Immature natural killer cell (primary cell): ENCODE measurements around the gene SCNN1A. TPM values are rescaled to one million over a fixed set of nuclear protein-coding genes. Genes with fewer than 3 reads are reported as not detected.

Experiments used
- DNase-seq, 3 donors: peaks; one replicate each; pipeline ENCODE4 v3.0.0; 2022; ENCODE audit warnings: mixed read lengths in 1 of 3
- H3K27ac Mint-ChIP-seq, 6 donors: one replicate each; pipeline ENCODE4 v1.8.0; 2020; ENCODE audit warnings: mixed read lengths in 6 of 6, mild to moderate bottlenecking in 5 of 6, inconsistent platforms in 4 of 6, moderate library complexity in 3 of 6
- H3K27me3 Mint-ChIP-seq, 3 donors: one replicate each; pipeline ENCODE4 v1.8.0; 2020 to 2021; ENCODE audit warnings: low read depth in 3 of 3, mild to moderate bottlenecking in 3 of 3, mixed read lengths in 3 of 3, moderate library complexity in 3 of 3, inconsistent platforms in 1 of 3
- H3K36me3 Mint-ChIP-seq, 3 donors: one replicate each; pipeline ENCODE4 v1.8.0; 2020; ENCODE audit warnings: mixed read lengths in 3 of 3, inconsistent platforms in 2 of 3, mild to moderate bottlenecking in 2 of 3
- H3K4me1 Mint-ChIP-seq, 2 donors: one replicate each; pipeline ENCODE4 v1.8.0; 2020; ENCODE audit warnings: inconsistent platforms in 2 of 2, mild to moderate bottlenecking in 2 of 2, mixed read lengths in 2 of 2, moderate library complexity in 1 of 2
- H3K4me3 Mint-ChIP-seq, 5 donors: one replicate each; pipeline ENCODE4 v1.8.0; 2020; ENCODE audit warnings: mild to moderate bottlenecking in 5 of 5, mixed read lengths in 5 of 5, inconsistent platforms in 3 of 5, moderate library complexity in 3 of 5
- H3K9me3 Mint-ChIP-seq, 6 donors: one replicate each; pipeline ENCODE4 v1.8.0; 2020; ENCODE audit warnings: mild to moderate bottlenecking in 6 of 6, mixed read lengths in 6 of 6, inconsistent platforms in 4 of 6, moderate library complexity in 3 of 6
- polyA plus RNA-seq, 3 donors: library from polyadenylated mRNA; unstranded; fragments of 300-500 nt; fragmentation: Illumina TruSeq; gene quantifications; one replicate each; pipeline ENCODE4 v1.2.3, GENCODE V29; 2021

Gene SCNN1A
- polyA plus RNA-seq, 3 donors from 2014 or later = 0.10 to 0.64 TPM; not detected in 1

- peak overlapping the region in 3 of 5 donors; percentile 28 to 55 (median 29) for H3K4me3 Mint-ChIP-seq
- H3K27me3 Mint-ChIP-seq = no peaks in the 10 kb centered on the region
- peak overlapping the region; percentile 78 to 88 (median 85) for H3K27ac Mint-ChIP-seq
- peaks cover 56 to 62% of the 10 kb centered on the region in 2 donors for H3K4me1 Mint-ChIP-seq
- peaks cover 0 to 16% (median 4%) of the 10 kb centered on the region in 3 donors for H3K36me3 Mint-ChIP-seq
- H3K9me3 Mint-ChIP-seq = no peaks in the 10 kb centered on the region
- DNase-seq = no peak
These were observed 50.2 kb downstream of the SCNN1A start for GRCh38 chr12:6324936-6325750.

GRCh38 chr12:6323995-6324711 lies 51.2 kb downstream of the SCNN1A start:
- peaks cover 0 to 4% (median 0%) of the 10 kb centered on the region in 3 donors for H3K27me3 Mint-ChIP-seq
- H3K27ac Mint-ChIP-seq = peak overlapping the region; percentile 78 to 97 (median 95)
- DNase-seq = no peak
- H3K36me3 Mint-ChIP-seq = peaks cover 0 to 10% (median 4%) of the 10 kb centered on the region in 3 donors
- no peaks in the 10 kb centered on the region for H3K9me3 Mint-ChIP-seq
- peaks cover 66 to 70% of the 10 kb centered on the region in 2 donors for H3K4me1 Mint-ChIP-seq
- H3K4me3 Mint-ChIP-seq = peak overlapping the region; percentile 79 to 91 (median 82)

- peaks cover 69 to 74% of the 10 kb centered on the region in 2 donors for H3K4me1 Mint-ChIP-seq
- peak; percentile 59 to 67 (median 63) for DNase-seq
- H3K36me3 Mint-ChIP-seq = peaks cover 0 to 6% (median 4%) of the 10 kb centered on the region in 3 donors
- peak overlapping the region; percentile 79 to 91 (median 82) for H3K4me3 Mint-ChIP-seq
- peak overlapping the region; percentile 78 to 97 (median 95) for H3K27ac Mint-ChIP-seq
- peaks cover 0 to 4% (median 0%) of the 10 kb centered on the region in 3 donors for H3K27me3 Mint-ChIP-seq
- H3K9me3 Mint-ChIP-seq = no peaks in the 10 kb centered on the region
These were observed 51.9 kb downstream of the SCNN1A start for GRCh38 chr12:6323340-6323994.

DNA sequence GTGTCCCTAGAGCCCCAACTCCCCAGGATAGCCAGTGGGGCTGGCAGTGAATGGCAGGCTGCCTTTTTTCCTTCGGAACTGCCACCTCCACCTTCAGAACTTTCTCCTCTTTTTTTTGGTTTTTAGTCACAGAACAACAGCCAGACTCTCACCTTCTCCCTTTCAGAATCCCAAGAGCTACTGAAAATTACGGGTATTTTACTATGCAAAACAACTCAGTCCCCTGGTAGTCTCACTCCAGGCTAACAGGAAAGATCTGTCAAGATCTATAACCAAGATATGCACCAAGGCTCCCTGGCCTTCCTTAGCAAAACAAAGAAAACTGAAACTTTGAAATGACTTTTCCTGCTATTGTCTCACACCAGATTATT lies 52.4 kb downstream of the SCNN1A start:
- Mint-ChIP-seq H3K27me3 (peaks cover 0 to 4% (median 0%) of the 10 kb centered on the region in 3 donors), H3K4me1 (peaks cover 74 to 79% of the 10 kb centered on the region in 2 donors), H3K4me3 (peak overlapping the region; percentile 79 to 91 (median 82)), H3K27ac (peak overlapping the region; percentile 78 to 97 (median 95)), H3K36me3 (peaks cover 0 to 5% (median 4%) of the 10 kb centered on the region in 3 donors), H3K9me3 (no peaks in the 10 kb centered on the region)
- no peak for DNase-seq

DNA sequence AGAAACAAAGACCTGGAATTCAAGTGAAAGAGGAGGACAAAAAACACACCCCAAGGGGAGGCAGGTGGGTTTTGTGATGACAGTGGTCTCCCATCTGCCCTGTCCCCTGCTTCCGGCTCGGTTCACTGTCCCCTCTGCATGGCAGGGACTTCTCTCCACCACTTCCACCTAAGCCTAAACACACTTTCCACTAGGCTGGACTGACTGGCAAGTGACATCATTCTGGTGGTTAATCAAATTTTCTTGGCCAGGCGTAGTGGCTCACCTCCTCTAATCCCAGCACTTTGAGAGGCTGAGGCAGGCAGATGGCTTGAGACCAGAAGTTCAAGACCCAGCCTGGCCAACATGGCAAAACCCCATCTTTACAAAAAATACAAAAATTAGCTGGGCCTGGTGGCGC lies 53.0 kb downstream of the SCNN1A start:
- no peak for DNase-seq
- peaks cover 79 to 83% of the 10 kb centered on the region in 2 donors for H3K4me1 Mint-ChIP-seq
- no peaks in the 10 kb centered on the region for H3K9me3 Mint-ChIP-seq
- H3K27me3 Mint-ChIP-seq = peaks cover 0 to 4% (median 2%) of the 10 kb centered on the region in 3 donors
- peak overlapping the region in 3 of 6 donors; percentile 41 to 97 (median 87) for H3K27ac Mint-ChIP-seq
- peaks cover 0 to 5% (median 4%) of the 10 kb centered on the region in 3 donors for H3K36me3 Mint-ChIP-seq
- H3K4me3 Mint-ChIP-seq = peak overlapping the region in 1 of 5 donors; percentile 21

DNA sequence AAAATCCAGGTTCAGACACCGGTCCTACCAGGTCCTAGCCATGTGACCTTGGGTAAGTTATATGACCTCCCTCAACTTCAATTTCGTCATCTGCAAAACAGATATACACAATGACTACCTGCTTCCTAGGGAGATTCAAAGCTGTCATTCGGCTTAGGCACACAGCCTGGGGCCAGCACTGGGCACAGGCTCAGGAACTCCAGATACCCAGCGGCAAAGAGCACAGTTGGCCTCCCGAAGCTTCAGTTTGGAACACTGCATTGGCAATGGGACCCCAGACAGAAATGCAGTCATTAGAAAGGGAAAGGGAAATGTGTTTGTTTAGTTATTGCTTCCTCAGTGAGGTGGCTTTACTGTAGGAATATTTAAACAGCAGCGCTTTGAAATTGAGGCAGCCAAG lies 53.5 kb downstream of the SCNN1A start:
- Mint-ChIP-seq H3K27me3 (peaks cover 0 to 4% (median 2%) of the 10 kb centered on the region in 3 donors), H3K27ac (peak overlapping the region in 3 of 6 donors; percentile 41 to 87 (median 73)), H3K4me3 (peak overlapping the region in 2 of 5 donors; percentile 4 to 21), H3K4me1 (peaks cover 79 to 82% of the 10 kb centered on the region in 2 donors), H3K36me3 (peaks cover 0 to 3% (median 3%) of the 10 kb centered on the region in 3 donors), H3K9me3 (no peaks in the 10 kb centered on the region)
- no peak for DNase-seq

GRCh38 chr12:6319446-6319845 lies 55.9 kb downstream of the SCNN1A start:
- DNase-seq = no peak
- peaks cover 58 to 60% of the 10 kb centered on the region in 2 donors for H3K4me1 Mint-ChIP-seq
- H3K36me3 Mint-ChIP-seq = no peaks in the 10 kb centered on the region
- peaks cover 2 to 4% (median 3%) of the 10 kb centered on the region in 3 donors for H3K27me3 Mint-ChIP-seq
- no peaks in the 10 kb centered on the region for H3K9me3 Mint-ChIP-seq
- H3K27ac Mint-ChIP-seq = peak overlapping the region in 3 of 6 donors; percentile 16 to 72 (median 57)
- H3K4me3 Mint-ChIP-seq = peak overlapping the region in 2 of 5 donors; percentile 5 to 55

DNA sequence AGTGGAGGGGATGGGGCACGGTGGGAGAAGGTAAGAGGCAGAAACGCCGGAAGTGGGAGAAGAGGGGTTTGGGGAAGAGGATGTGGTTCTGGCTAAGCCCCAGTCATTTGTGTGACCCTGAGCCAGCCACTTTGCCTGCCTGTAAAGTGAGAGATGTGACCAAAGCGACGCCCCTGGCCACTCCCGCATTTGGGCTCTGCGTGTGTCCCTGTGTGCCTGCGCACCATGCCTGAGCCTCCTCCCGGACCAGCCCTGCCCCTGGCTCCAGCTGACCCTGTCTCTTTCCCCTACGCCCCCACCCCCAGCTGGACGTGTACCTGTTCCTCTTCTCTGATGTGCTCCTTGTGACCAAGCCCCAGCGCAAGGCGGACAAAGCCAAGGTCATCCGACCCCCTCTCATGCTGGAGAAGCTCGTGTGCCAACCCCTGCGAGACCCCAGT lies 56.9 kb downstream of the SCNN1A start:
- Mint-ChIP-seq H3K4me3 (peak overlapping the region; percentile 50 to 69 (median 54)), H3K27ac (peak overlapping the region in 5 of 6 donors; percentile 29 to 67 (median 41)), H3K27me3 (peaks cover 2 to 4% (median 4%) of the 10 kb centered on the region in 3 donors), H3K9me3 (no peaks in the 10 kb centered on the region), H3K4me1 (peaks cover 49 to 50% of the 10 kb centered on the region in 2 donors), H3K36me3 (no peaks in the 10 kb centered on the region)
- no peak for DNase-seq

- H3K9me3 Mint-ChIP-seq = no peaks in the 10 kb centered on the region
- H3K27ac Mint-ChIP-seq = peak overlapping the region in 5 of 6 donors; percentile 39 to 78 (median 68)
- H3K4me3 Mint-ChIP-seq = peak overlapping the region; percentile 50 to 69 (median 54)
- H3K4me1 Mint-ChIP-seq = peaks cover 43 to 44% of the 10 kb centered on the region in 2 donors
- peaks cover 2 to 4% (median 4%) of the 10 kb centered on the region in 3 donors for H3K27me3 Mint-ChIP-seq
- H3K36me3 Mint-ChIP-seq = no peaks in the 10 kb centered on the region
- no peak for DNase-seq
These were observed 57.5 kb downstream of the SCNN1A start for GRCh38 chr12:6317693-6318439.

DNA sequence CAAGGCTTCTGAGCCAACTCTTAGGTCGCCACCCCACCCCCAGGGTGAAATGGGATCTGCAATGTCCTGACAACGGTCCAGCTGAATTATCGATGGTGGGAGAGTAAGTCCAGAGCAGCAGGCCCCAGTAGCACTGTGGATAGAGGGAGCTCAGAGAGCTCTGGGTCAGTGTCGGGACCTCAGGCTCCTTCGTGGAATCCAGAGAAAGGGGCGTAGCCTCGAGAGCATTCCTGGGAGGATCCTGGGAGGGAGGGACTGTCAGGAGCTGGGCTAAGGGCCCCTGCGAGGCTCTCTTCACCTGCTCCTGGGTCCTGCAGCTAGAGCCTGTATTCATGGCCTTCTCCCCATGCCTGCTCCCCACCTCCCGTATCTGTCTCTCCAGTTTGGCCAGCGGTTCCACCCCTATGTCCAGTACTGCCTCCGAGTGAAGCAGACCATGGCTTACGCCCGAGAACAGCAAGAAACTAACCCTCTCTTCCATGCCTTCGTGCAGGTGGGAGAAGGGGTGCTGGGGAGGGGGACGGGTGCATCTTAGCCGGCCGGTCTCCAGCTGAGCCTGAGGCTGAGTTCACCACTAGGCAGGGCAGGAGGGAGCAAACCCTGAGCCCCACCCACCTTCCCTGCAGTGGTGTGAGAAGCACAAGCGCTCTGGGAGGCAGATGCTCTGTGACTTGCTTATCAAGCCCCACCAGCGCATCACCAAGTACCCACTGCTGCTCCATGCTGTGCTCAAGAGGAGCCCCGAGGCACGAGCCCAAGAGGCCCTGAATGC lies 58.3 kb downstream of the SCNN1A start:
- H3K36me3 Mint-ChIP-seq = no peaks in the 10 kb centered on the region
- H3K4me1 Mint-ChIP-seq = peaks cover 36 to 37% of the 10 kb centered on the region in 2 donors
- H3K27me3 Mint-ChIP-seq = peaks cover 2 to 4% (median 4%) of the 10 kb centered on the region in 3 donors
- no peak overlapping the region for H3K4me3 Mint-ChIP-seq
- no peaks in the 10 kb centered on the region for H3K9me3 Mint-ChIP-seq
- DNase-seq = no peak
- H3K27ac Mint-ChIP-seq = no peak overlapping the region

- peaks cover 29 to 30% of the 10 kb centered on the region in 2 donors for H3K4me1 Mint-ChIP-seq
- no peak overlapping the region for H3K4me3 Mint-ChIP-seq
- no peak for DNase-seq
- peaks cover 2 to 4% (median 4%) of the 10 kb centered on the region in 3 donors for H3K27me3 Mint-ChIP-seq
- H3K9me3 Mint-ChIP-seq = no peaks in the 10 kb centered on the region
- no peak overlapping the region for H3K27ac Mint-ChIP-seq
- H3K36me3 Mint-ChIP-seq = no peaks in the 10 kb centered on the region
These were observed 59.4 kb downstream of the SCNN1A start for GRCh38 chr12:6315704-6316597.
